Hair follicular keratinocyte (primary cell): ENCODE data around the gene GAL3ST3. TPM values are rescaled to one million over a fixed set of nuclear protein-coding genes. Genes with fewer than 3 reads are reported as not detected.

Source experiments
- total RNA-seq: library from RNA; depleted of rRNA; stranded (reverse); fragments of >200 nt; gene quantifications from 2 replicates; pipeline ENCODE4 v1.2.3, GENCODE V29; 2015

The GAL3ST3 gene, protein sequence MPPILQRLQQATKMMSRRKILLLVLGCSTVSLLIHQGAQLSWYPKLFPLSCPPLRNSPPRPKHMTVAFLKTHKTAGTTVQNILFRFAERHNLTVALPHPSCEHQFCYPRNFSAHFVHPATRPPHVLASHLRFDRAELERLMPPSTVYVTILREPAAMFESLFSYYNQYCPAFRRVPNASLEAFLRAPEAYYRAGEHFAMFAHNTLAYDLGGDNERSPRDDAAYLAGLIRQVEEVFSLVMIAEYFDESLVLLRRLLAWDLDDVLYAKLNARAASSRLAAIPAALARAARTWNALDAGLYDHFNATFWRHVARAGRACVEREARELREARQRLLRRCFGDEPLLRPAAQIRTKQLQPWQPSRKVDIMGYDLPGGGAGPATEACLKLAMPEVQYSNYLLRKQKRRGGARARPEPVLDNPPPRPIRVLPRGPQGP
- total RNA-seq: not detected in 2 replicates

DNA sequence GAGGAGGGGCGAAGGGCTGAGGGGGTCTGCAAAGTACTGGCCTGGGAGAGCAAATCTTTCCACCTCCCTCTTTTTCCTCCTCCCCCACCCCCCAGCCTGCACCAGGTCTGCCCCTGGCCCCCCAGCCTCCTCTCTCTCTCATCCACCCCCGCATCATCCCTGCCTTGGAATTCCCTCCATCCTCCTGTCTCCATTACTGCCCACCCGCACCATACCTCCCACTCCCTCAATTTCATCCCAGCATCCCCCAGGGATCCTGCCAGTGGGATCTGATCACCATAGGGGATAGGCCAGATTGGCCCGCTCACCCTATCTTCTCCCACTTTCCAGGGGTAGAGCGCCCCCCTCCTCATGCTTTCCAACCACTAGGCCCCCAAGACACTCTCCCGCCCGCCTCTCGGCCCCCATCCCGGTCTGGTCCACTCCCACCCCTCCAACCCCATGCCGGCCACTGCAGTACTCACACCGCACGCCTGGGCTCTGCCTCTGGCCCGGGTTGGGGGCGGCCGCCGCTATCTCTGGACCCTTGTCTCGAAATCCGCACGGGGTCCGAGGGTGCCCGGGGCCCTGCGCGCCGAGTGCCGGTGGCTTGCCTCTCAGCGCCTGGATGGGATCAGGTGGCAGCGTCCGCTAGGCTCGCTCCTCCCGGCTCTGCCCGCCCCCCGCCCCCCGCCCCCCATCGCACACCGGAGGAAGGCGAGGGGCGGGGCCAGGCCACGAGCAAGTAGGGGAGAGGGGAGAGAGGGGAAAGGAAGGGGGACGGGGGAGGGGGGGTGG is at the start of gene GAL3ST3:
GAL3ST3 (minus strand) TSS at position 615 of the 777 bp plus-strand sequence. CDS start 3,746 bp downstream, outside the sequence.

DNA sequence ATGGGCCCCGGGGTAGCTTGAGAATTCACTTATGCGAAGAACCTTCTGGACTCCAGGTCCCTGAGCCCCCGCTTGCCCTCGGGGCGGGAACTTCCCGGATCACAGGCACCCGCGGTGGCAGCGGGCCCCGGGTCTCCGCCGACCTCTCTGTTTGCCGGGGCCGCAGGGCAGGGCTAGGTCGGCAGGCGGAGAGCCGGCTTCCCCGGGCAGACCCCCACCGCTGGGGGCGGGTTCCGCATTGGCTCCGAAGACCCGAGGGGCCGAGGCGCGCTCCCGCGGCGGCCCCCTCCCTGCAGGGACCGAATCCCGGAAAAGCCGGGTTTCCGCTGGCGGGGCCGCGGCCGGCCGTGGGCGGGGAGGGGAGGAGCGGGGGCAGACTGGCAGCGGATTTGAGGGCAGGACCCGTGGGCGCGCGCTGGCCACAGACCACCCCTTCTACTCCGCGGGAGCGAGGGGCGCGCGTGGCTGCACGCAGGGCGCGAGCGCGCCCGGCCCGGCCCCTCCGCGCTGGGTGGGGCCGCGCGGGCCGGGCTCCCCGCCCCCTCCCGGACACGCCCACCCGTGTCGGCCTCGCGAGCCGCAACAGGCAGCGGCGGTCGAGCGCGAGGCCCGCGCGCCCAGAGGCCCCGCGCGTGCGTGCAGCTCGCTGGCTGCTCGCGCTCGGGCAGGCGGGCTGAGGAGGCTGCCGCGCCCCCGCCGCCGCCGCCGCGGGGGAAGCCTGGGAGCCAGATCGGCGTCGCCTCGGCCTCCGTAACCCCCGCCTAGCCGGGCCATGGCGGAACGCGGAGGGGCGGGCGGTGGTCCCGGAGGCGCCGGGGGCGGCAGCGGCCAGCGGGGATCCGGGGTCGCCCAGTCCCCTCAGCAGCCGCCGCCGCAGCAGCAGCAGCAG is 21.0 kb upstream of the GAL3ST3 start, which contains the start of gene PACS1:
PACS1 (plus strand) TSS at position 558 of the 889 bp plus-strand sequence; CDS start at position 773, 215 bp downstream.

DNA sequence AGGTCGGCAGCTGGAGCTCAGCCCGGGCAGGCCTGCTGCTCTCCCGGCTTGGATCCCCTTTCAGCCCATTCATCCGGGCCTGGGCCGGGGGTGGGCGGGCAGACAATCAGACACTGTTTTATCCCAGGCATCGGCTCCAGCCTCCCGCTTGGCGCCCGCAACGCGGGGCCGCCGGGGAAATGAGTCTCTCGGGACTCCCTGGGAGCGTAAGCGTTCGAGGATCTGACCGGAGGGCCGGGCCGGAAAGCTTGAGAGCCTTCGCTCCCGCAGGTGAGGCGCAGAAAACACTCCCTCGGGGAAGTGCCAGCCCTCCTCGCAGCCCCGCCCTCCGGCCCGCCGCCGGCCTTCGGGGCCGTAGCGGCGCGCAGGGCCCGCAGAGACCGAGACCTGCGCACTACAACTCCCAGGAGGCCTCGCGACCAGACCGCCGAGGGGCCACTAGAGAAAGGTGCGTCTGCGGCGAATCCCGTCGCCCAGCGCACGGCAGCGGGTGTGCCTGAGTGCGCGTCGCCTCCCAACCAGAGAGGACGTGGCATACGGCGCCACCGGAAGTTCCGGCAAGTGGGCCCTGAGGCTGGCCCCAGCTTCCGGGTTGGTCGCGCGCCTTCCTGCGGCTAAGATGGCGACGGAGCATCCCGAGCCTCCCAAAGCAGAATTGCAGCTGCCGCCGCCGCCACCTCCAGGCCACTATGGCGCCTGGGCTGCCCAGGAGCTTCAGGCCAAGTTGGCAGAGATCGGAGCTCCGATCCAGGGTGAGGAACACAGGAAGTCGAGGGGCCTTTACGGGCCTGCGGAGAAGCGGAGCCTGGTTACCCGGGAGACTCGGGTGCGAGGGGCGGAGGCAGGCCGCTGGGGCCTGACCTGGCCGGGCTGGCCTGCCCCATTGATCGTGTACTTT is 3.1 kb upstream of the GAL3ST3 start, which contains the start of gene SF3B2:
SF3B2 (plus strand) TSS at position 599 of the 898 bp plus-strand sequence; CDS start at position 620, 21 bp downstream.

DNA sequence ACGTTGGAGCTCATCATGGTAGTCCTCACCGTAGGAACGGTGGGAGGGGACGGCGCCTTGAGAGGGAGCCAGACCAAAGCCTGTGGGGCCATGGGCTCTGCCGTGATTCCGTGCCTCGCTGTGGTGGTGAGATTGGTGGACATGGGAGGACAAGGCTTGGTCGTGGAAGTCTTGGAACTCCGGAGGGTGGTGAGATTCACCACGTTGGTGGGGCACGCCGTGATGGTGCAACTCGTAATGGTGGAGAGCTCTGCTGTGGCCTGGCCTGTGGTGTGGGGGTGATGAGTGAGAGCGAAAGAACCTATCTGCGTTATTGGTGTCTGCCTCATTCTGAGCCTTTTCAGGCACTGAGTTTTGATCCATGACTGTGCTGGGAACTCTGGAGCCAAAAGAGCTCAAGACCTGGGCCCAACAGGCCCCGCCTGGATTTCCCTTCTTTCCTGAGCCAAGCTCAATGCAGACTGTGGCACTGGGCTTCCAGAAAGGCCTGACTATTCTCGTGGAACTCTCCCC is 22.9 kb downstream of the GAL3ST3 start, which contains the start of gene CATSPER1:
CATSPER1 (minus strand) TSS at position 463 of the 513 bp plus-strand sequence; CDS start at position 363, 100 bp downstream.

DNA sequence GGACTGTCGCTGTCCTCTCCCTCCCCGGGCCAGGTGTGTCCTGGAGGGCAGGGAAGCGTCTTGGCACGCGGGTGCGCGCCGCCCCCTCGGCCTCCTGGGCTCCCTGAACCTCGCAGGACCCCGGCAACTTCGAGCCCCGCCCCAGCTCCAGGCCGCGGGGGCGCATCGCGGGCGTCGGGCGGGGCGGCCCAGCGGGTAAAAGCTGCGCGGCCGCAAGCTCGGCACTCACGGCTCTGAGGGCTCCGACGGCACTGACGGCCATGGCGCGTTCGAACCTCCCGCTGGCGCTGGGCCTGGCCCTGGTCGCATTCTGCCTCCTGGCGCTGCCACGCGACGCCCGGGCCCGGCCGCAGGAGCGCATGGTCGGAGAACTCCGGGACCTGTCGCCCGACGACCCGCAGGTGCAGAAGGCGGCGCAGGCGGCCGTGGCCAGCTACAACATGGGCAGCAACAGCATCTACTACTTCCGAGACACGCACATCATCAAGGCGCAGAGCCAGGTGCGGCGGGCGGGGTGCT is 37.1 kb downstream of the GAL3ST3 start, which contains the start of gene CST6:
CST6 (plus strand) TSS at position 224 of the 519 bp plus-strand sequence; CDS start at position 261, 37 bp downstream.

DNA sequence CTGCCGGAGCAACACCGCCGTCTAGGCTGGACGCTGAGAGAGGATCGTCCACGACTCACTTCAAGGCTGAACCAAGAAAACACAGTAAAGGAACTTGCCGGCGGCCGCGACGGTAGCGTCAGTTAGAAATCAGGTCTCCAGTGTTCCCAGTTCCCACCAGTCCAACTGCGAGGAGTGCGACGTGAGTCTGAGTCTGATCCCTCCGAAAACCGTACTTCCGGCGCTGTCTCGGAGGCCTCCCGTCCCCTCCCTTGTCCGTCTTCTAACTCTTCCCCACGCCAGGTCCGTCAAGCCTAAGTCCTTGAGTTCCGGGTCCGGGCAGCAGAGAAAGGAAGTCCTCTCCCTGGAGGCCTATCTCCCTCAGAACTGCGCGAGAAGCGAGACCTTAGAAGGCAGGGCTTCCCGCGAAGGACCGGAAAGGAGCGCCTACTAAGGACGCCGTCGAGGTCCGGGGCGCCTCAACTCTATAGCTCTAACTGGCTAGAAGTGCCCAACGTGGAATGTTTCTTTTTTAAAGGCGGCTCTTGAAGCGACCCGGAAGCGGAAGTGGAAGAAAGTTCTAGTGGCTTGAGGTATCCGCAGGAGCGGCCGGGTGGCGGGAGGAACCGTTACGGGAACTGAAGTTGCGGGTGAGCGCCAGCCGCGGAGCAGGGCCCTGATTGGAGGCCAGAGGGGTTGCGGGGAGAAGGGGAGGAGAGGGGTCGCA is 46.9 kb downstream of the GAL3ST3 start, which contains the start of the genes BANF1 and EIF1AD:
BANF1 (plus strand) TSS at position 562 of the 706 bp plus-strand sequence. CDS start 748 bp downstream, outside the sequence.
EIF1AD (minus strand) TSS at position 216 of the 706 bp plus-strand sequence. CDS start 1,768 bp downstream, outside the sequence.

Other genes starting within 250 kb of the GAL3ST3 start
- gene SNX32, start 215.2 kb downstream of the GAL3ST3 start, total RNA-seq: 0.23 TPM in 1 of 2 replicates, not detected in the other
- gene CFL1, start 191.0 kb downstream of the GAL3ST3 start, total RNA-seq: 1,280 and 1,622 TPM in 2 replicates
- gene MUS81, start 188.7 kb downstream of the GAL3ST3 start, total RNA-seq: 44.5 and 44.8 TPM in 2 replicates
- 7.0 and 20.5 TPM in 2 replicates for gene EFEMP2, start 176.4 kb downstream of the GAL3ST3 start, total RNA-seq
- 0.08 TPM in 1 of 2 replicates, not detected in the other for gene CTSW, start 169.3 kb downstream of the GAL3ST3 start, total RNA-seq
- 137 and 189 TPM in 2 replicates for gene FIBP, start 160.7 kb downstream of the GAL3ST3 start, total RNA-seq
- gene CCDC85B, start 158.5 kb downstream of the GAL3ST3 start, total RNA-seq: 101 and 124 TPM in 2 replicates
- 141 and 144 TPM in 2 replicates for gene FOSL1, start 148.8 kb downstream of the GAL3ST3 start, total RNA-seq
- gene C11orf68, start 130.1 kb downstream of the GAL3ST3 start, total RNA-seq: 15.5 and 17.6 TPM in 2 replicates
- 306 and 310 TPM in 2 replicates for gene DRAP1, start 129.7 kb downstream of the GAL3ST3 start, total RNA-seq
- gene TSGA10IP, start 103.7 kb downstream of the GAL3ST3 start, total RNA-seq: not detected in 2 replicates
- gene SART1, start 87.4 kb downstream of the GAL3ST3 start, total RNA-seq: 28.7 and 32.7 TPM in 2 replicates
- 23.3 and 35.2 TPM in 2 replicates for gene EIF1AD, start 47.0 kb downstream of the GAL3ST3 start, total RNA-seq
- gene BANF1, start 46.7 kb downstream of the GAL3ST3 start, total RNA-seq: 93.5 and 105 TPM in 2 replicates
- 0.34 and 1.8 TPM in 2 replicates for gene CST6, start 37.2 kb downstream of the GAL3ST3 start, total RNA-seq
- not detected in 2 replicates for gene CATSPER1, start 22.7 kb downstream of the GAL3ST3 start, total RNA-seq
- gene SF3B2, start 3.2 kb upstream of the GAL3ST3 start, total RNA-seq: 132 and 152 TPM in 2 replicates
- gene PACS1, start 21.1 kb upstream of the GAL3ST3 start, total RNA-seq: 15.4 and 21.0 TPM in 2 replicates
- gene KLC2, start 208.5 kb upstream of the GAL3ST3 start, total RNA-seq: 29.6 and 41.1 TPM in 2 replicates
- 161 and 170 TPM in 2 replicates for gene RAB1B, start 219.5 kb upstream of the GAL3ST3 start, total RNA-seq
- 0.11 TPM in 1 of 2 replicates, not detected in the other for gene CNIH2, start 229.0 kb upstream of the GAL3ST3 start, total RNA-seq
- 148 and 150 TPM in 2 replicates for gene YIF1A, start 240.0 kb upstream of the GAL3ST3 start, total RNA-seq
- 0.31 TPM in 1 of 2 replicates, not detected in the other for gene TMEM151A, start 242.7 kb upstream of the GAL3ST3 start, total RNA-seq